CD4-positive, alpha-beta T cell treated with Interleukin-21 for 1 hour (primary cell): ENCODE results near the gene MEIKIN.

Source experiments
- DNase-seq: peaks from one replicate; pipeline ENCODE4 v3.0.0-alpha.2; 2020

Gene MEIKIN

GRCh38 chr5:131766689-131767088, 178.8 kb downstream of the MEIKIN start:
- no peak for DNase-seq

DNA sequence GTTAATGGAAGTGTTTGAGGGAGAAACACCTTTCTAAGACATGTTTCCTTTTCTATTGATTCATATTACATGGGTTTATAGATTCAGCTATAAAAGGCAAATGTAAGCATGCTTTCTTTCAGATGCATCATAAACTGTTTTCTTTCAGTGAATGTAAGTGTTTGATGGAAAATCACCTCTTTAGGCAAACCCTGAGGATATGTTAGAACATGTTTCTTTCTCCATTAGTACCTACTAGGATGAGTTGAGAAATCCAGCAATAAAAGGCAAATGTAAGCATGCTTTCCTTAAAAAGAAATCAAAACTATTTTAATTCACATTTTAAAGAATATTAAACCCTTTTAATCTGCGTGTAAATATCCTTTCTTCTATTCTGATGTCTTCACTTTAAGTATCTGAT, 180.2 kb downstream of the MEIKIN start:
- no peak for DNase-seq

GRCh38 chr5:131763968-131764367, 181.5 kb downstream of the MEIKIN start:
- DNase-seq: no peak

DNA sequence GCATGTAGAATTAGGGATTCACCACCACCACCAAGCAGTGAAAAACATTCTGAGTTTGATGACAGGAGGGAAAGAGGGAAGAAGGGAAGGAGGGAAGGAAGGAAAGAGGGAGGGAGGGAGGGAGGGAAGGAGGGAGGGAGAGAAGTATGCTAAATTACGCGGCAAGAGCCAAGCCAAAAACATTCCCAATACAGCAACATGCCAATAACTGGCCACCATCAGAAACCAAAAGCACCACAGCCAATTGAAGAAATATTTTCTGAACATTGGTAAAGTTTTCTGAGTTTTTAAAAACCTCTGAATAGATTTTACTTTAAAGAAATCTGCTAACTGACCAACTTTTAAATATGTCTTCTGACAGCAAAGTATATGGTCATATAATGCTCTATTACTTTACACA, 184.7 kb downstream of the MEIKIN start:
- no peak for DNase-seq

- DNase-seq: no peak
These were observed 185.8 kb downstream of the MEIKIN start for GRCh38 chr5:131759704-131760103.

GRCh38 chr5:131758520-131758900, 187.0 kb downstream of the MEIKIN start:
- no peak for DNase-seq

- no peak for DNase-seq
These were observed 187.5 kb downstream of the MEIKIN start for GRCh38 chr5:131757830-131758519.
